UCSD-AML1 (cell line): ENCODE data around the gene RFTN1.

Experiments
- DNase-seq: peaks from one replicate; lab custom pipeline; 2025; ENCODE audit not compliant: unreplicated experiment; lab: John Stamatoyannopoulos, UW

Gene RFTN1

GRCh38 chr3:16439163-16439847 is 74.2 kb downstream of the RFTN1 start:
- DNase-seq = no peak

GRCh38 chr3:16437640-16438039 is 75.9 kb downstream of the RFTN1 start:
- no peak for DNase-seq

- DNase-seq = no peak
These were observed 79.8 kb downstream of the RFTN1 start for GRCh38 chr3:16433701-16434151.

- DNase-seq = no peak
These were observed 80.8 kb downstream of the RFTN1 start for GRCh38 chr3:16432714-16433113.

GRCh38 chr3:16430717-16431630 is 82.5 kb downstream of the RFTN1 start:
- no peak for DNase-seq

GRCh38 chr3:16429086-16429485 is 84.4 kb downstream of the RFTN1 start:
- DNase-seq = no peak

- DNase-seq = no peak
These were observed 84.9 kb downstream of the RFTN1 start for GRCh38 chr3:16428612-16429011.

- no peak for DNase-seq
These were observed 86.2 kb downstream of the RFTN1 start for GRCh38 chr3:16427103-16427965.

GRCh38 chr3:16426665-16427064 is 86.8 kb downstream of the RFTN1 start:
- no peak for DNase-seq

- DNase-seq = no peak
These were observed 87.5 kb downstream of the RFTN1 start for GRCh38 chr3:16426029-16426400.

GRCh38 chr3:16425398-16426028 is 88.0 kb downstream of the RFTN1 start:
- no peak for DNase-seq

- DNase-seq = no peak
These were observed 89.4 kb downstream of the RFTN1 start for GRCh38 chr3:16423947-16424673.

- no peak for DNase-seq
These were observed 90.2 kb downstream of the RFTN1 start for GRCh38 chr3:16423298-16423697.

GRCh38 chr3:16419640-16420241 is 93.8 kb downstream of the RFTN1 start:
- no peak for DNase-seq

- no peak for DNase-seq
These were observed 95.4 kb downstream of the RFTN1 start for GRCh38 chr3:16417945-16418739.

GRCh38 chr3:16415911-16416476 is 97.5 kb downstream of the RFTN1 start:
- no peak for DNase-seq

GRCh38 chr3:16413321-16413720 is 100.2 kb downstream of the RFTN1 start:
- no peak for DNase-seq

- no peak for DNase-seq
These were observed 101.2 kb downstream of the RFTN1 start for GRCh38 chr3:16412192-16412800.
